GM08714 (cell line): ENCODE data around the gene ST3GAL3.

Experiments used
- H3K4me3 ChIP-seq: fragments of 200-500 bp; sonication (Bioruptor generic); 2 replicates; pipeline ENCODE4 v1.5.1; 2014; ENCODE audit warnings: mild to moderate bottlenecking, low read length, inconsistent platforms
- ZNF274 ChIP-seq: IDR thresholded peaks from 2 replicates; pipeline ENCODE4 v1.6.1; 2012; ENCODE audit warnings: mild to moderate bottlenecking, low read depth, low read length

Gene ST3GAL3

DNA sequence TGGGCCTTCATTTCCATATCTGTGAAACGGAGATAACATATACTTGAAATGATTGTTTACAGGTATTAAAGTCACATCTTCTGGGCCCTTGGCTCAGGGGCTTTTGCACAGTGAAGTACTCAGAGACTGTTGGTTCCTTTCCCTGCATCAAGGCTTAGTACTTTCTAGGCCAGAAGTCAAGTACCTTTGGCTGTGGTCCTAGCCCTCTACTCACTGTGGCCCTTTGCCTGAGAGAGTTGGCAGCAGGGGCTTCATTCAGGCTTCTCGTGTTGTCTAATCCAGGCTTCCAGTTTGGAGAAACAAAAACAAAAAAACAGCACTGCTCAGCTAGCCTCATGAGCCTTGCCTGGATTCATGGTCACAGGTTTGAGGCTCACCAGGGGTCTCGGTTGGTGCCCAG, 254.4 kb downstream of the ST3GAL3 start:
- H3K4me3 ChIP-seq, result no peak overlapping the region
- TF ChIP-seq ZNF274, result no peak

DNA sequence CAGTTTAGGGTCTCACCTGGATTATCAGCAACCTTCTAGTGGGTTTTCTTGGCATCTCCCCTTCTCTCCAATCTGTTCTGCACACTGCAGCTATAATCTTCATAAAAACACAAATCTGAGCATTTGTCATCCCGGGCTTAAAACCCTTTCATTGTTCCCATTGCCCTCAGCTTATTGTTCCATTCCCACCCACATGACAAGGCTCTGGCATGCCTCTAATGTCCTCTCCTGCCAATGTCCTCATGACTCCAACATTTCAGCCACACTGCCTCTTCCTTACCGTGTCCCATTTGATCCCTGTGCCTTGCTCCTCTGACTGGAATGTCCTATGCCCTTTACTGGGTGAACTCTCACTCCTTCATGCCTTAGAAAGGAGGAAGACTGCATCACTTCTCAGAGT, 255.0 kb downstream of the ST3GAL3 start:
- no peak for TF ChIP-seq ZNF274
- no peak overlapping the region for H3K4me3 ChIP-seq

DNA sequence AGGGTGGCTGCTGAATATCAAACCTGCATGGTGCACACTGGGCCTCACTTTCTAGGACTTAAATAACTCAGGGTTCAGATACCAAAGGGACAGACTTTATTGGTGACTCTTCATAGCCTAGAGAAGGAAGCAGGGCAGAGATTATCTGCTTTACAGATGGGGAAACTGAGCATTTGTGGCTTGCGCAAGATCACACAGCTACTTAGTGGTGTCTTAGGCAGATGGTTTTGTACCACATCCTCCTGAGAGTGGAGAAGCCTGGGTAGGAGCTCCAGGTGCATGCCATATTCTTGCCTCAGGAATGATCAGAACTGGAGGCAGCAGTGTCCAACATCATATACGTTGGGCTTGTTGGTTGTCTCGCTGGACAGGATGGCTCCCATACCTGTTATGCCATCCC, 255.7 kb downstream of the ST3GAL3 start:
- no peak overlapping the region for H3K4me3 ChIP-seq
- no peak for TF ChIP-seq ZNF274

DNA sequence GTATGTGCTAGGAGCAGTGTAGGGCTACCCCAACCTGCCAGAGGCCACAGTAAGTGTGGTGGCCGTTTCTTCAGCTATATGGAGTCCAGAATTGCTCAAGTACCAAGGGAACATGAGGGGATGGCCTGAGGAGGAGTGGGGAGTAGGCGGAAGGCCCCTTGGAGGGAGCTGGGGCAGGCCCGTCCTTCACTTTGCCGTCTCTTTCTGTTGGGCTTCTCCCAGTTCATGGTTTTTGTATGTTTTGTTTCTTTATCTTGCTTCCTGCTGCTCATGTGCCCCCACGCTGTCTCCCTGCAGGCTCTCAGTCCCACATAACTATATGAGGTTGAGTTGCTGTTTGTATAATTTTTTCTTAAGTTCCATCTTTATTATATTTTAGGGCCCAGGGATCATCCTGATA, 256.6 kb downstream of the ST3GAL3 start:
- TF ChIP-seq ZNF274, result no peak
- H3K4me3 ChIP-seq, result no peak overlapping the region

DNA sequence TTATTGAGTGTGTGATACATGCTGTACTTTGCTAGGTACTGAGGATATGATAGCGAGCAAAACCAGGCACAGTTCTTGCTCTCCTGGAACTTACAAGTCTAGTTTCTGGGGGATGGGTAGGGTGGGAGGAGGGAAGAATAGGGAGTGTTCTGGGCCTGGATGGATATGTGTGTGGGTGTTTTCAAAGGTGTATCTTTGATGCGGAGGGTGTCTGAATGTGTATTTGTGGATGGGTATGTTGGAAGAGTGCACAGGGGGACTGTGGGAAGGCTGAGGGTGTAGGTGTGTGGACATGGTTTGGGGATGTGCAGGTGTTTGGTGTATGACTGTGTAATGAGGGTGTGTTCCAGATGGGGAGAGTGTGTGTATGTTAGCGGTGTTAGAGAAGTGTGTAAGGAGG, 258.0 kb downstream of the ST3GAL3 start:
- no peak for TF ChIP-seq ZNF274
- no peak overlapping the region for H3K4me3 ChIP-seq

DNA sequence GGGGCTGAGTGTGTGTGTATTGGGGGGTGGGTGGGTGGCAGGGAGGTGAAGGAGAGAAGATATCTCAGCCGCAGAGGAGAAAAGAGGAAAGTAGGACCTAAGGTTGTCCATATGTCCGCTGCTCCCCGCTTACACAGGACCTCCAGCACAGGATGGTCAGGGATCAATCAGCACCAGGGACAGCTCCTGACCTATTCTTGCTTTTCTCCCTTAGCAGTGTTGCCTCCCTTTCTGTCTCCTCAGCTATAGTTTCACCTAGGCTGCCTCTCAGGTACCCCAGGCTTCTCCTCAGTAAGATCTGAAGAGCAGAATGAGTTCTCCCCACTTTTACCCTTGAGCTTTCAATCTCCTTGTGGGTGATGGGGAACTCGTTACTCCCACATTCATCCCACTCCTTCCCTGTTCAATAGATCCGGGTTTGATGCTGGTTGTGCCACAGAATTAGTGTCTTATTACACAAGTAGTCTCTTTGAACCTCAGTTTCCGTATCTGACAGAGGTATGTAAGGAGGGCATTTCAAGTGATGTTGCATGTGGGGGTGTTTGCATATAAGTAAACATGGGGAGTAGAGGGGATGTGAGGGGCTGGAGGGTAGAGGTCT, 261.1 kb downstream of the ST3GAL3 start:
- TF ChIP-seq ZNF274, result no peak
- H3K4me3 ChIP-seq, result no peak overlapping the region

DNA sequence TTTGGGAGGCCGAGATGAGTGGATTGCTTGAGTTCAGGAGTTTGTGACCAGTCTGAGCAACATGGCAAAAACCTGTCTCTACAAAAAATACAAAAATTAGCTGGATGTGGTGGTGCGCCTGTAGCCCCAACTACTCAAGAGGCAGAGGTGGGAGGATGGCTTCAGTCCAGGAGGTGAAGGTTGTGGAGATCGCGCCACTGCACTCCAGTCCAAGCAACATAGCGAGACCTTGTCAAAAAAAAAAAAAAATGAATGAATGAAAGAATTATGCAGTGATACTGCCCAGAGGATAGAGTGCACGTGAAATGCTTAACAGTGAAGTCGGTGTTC, 262.0 kb downstream of the ST3GAL3 start:
- no peak for TF ChIP-seq ZNF274
- no peak overlapping the region for H3K4me3 ChIP-seq

DNA sequence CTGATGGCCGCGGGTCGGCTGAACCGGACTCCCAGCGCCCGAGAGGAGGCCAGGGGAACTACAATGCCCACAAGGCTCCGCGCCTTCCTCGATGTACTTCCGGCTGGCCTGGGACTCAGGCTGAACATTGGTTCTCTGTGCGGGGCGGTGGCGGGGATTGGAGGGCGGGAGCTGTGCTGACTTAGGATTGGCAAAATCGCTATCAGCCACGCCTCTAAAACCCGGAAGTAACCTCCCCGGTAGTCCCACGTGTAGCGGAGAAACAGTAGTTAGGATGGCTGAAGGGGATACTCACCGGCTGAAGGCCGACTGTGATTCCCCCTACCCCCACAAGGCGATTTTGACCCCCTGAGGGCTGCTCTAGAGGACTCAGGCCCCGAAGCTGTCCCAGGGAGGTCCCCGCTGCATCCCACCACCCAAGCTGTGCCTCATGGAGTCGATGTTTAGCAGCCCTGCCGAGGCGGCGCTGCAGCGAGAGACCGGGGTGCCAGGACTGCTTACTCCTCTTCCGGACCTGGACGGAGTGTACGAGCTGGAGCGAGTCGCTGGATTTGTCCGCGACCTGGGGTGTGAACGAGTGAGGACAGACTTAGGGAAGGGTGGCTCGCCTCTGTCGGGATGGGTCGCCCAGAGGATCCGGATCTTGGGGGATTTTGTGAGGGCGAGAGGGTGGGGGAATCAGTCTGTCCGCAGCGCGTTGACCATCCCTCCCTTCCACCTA, 262.6 kb downstream of the ST3GAL3 start, which contains the start of gene DPH2:
TSS of gene DPH2 (plus strand) at position 265 of the 721 bp plus-strand sequence. CDS start at position 431, 166 bp downstream.
- H3K4me3 ChIP-seq, result peak within 1 kb of the TSS; percentile 71
- no peak for TF ChIP-seq ZNF274

DNA sequence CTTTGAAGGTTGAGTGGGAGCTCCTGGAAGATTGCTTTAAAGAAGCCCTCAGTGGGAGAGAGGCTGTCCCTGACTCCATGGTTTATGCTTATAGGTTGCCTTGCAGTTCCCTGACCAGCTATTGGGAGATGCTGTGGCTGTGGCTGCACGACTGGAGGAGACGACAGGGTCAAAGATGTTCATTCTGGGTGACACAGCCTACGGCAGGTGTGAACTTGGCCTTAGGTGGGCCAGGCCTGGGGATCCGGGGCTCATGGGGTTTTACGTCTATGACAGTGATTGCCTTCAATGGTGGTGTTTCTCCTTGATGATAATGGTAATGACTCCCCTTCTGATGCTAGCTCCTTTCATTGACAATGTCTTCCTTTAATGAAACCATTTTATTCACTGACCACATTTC, 263.2 kb downstream of the ST3GAL3 start:
- TF ChIP-seq ZNF274, result no peak
- peak overlapping the region; percentile 71 for H3K4me3 ChIP-seq

DNA sequence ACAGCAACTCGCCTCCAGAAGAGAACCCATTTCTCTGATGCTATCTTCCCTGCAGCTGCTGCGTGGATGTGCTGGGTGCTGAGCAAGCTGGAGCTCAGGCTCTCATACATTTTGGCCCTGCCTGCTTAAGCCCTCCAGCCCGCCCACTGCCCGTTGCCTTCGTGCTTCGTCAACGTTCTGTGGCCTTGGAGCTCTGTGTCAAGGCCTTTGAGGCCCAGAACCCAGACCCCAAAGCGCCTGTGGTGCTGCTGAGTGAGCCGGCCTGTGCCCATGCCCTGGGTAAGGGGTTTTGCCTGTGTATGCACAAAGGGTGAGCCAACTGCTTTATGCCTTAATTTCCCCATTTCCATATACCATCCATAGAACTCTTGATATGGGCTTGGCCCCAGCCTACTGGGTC, 263.6 kb downstream of the ST3GAL3 start:
- TF ChIP-seq ZNF274, result no peak
- peak overlapping the region; percentile 71; the same call in 1 of the 2 replicates for H3K4me3 ChIP-seq

DNA sequence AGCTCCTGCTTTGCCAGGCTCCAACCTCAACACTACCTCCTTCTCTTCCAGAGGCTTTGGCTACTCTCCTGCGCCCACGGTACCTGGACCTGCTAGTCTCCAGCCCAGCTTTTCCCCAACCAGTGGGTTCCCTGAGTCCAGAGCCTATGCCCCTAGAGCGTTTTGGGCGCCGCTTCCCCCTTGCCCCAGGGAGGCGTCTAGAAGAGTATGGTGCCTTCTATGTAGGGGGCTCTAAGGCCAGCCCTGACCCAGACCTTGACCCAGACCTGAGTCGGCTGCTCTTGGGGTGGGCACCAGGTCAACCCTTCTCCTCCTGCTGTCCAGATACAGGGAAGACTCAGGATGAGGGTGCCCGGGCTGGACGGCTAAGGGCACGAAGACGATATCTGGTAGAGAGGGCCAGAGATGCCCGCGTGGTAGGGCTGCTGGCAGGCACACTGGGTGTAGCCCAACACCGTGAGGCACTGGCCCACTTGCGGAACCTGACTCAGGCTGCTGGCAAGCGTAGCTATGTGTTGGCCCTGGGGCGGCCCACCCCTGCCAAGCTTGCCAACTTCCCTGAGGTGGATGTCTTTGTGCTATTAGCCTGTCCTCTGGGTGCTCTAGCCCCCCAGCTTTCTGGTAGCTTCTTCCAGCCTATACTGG, 264.1 kb downstream of the ST3GAL3 start:
- H3K4me3 ChIP-seq, result no peak overlapping the region
- no peak for TF ChIP-seq ZNF274

DNA sequence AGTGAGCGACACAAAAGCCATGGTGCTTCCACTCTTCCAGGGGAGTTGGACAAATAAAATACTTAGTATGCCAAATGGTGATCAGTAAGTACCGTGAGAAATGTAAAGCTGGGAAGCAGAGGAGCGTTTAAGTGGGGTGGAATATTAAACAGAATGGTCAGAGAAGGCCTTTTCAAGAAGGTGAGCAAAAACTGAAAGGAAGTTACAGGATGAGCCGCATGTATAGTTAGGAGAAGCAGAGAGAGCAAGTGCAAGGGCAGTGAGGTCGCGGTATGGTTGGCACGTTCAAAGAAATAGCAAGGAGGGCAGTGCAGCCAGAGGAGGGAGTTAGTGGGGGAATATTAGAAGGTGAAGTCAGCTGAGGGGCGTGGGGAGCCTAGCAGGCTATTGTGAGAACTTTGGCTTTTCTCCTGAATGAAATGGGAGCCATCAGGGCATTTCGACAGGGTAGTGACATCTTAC, 266.7 kb downstream of the ST3GAL3 start:
- no peak for TF ChIP-seq ZNF274
- H3K4me3 ChIP-seq, result peak overlapping the region; percentile 91; the same call in 1 of the 2 replicates

DNA sequence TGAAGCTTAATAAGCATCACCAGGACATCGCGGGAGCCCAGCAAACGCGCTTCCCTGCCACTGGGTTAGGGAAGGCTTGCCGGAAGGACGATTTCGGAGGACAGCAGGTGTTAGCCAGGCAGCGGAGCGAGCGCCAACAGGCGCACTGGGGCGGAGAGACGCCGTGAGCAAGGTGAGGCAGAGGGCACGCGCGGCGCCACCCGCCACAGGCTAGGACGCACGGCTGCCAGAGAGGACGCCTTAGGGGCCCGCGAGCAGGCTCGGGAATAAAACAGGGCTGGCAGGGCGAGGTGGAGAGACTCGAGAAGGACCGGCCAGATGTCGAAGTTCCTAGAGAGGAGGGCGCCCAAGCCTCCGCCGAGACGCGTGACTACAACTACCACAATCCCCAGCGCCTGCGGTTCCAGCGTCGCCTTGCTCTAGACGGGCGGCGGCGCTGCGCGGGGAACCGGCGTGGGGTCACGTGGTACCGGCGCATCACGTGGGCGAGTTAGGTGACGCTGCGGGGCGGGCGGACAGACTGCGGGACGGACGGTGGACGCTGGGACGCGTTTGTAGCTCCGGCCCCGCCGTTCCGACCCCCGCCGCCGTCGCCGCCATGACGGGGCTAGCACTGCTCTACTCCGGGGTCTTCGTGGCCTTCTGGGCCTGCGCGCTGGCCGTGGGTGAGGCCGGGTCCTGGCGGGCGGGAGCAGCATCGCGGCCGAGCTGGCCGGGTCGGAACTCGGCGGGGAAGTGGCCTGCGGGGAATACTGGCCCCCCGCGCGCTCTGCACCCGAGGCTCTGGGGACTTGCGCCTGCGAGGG, 267.3 kb downstream of the ST3GAL3 start, which contains the start of gene ATP6V0B:
TSS of gene ATP6V0B (plus strand) at position 518 of the 806 bp plus-strand sequence. CDS start at position 599, 81 bp downstream.
- no peak for TF ChIP-seq ZNF274
- H3K4me3 ChIP-seq, result peak within 1 kb of the TSS; percentile 91
